Activated naive CD4-positive, alpha-beta T cell treated with anti-CD3 and anti-CD28 coated beads for 36 hours (primary cell): ENCODE measurements around the gene ABHD16B. TPM values are rescaled to one million over a fixed set of nuclear protein-coding genes. Genes with fewer than 3 reads are reported as not detected.
A peak's percentile ranks its signal among the peaks of the same experiment; 100 is the strongest.

ENCODE experiments used
- CTCF ChIA-PET: fragments of 350-600 bp; sonication (Branson Sonifier 250); formaldehyde crosslinking; loops from one replicate; lab custom pipeline; 2021; ENCODE audit warnings: antibody characterized with exemption; lab: Charles Lee
- DNase-seq: peaks from one replicate; pipeline ENCODE4 v3.0.0-alpha.2; 2020
- H3K27ac Mint-ChIP-seq: one replicate; pipeline ENCODE4 v1.8.0; 2021; ENCODE audit warnings: mild to moderate bottlenecking, mixed read lengths
- H3K27me3 Mint-ChIP-seq: one replicate; pipeline ENCODE4 v1.8.0; 2021; ENCODE audit warnings: low read depth, mixed read lengths
- H3K36me3 Mint-ChIP-seq: one replicate; pipeline ENCODE4 v1.8.0; 2021; ENCODE audit warnings: low read depth, mixed read lengths
- H3K4me1 Mint-ChIP-seq: one replicate; pipeline ENCODE4 v1.8.0; 2021; ENCODE audit warnings: low read depth, mixed read lengths
- H3K4me3 Mint-ChIP-seq: one replicate; pipeline ENCODE4 v1.8.0; 2021; ENCODE audit warnings: mild to moderate bottlenecking, moderate library complexity, mixed read lengths
- H3K9me3 Mint-ChIP-seq: one replicate; pipeline ENCODE4 v1.8.0; 2021; ENCODE audit warnings: mixed read lengths
- intact Hi-C: fragments of 100-400 bp; cut with micrococcal nuclease; formaldehyde crosslinking; loops from one replicate; pipeline ENCODE4 v1.15.1; 2023
- total RNA-seq, 2 experiments: library from RNA; stranded (reverse); gene quantifications; one replicate each; pipeline ENCODE4 v1.2.3, GENCODE V29; 2021

Gene ABHD16B
- total RNA-seq, 2 experiments from 2014 or later = not detected

DNA sequence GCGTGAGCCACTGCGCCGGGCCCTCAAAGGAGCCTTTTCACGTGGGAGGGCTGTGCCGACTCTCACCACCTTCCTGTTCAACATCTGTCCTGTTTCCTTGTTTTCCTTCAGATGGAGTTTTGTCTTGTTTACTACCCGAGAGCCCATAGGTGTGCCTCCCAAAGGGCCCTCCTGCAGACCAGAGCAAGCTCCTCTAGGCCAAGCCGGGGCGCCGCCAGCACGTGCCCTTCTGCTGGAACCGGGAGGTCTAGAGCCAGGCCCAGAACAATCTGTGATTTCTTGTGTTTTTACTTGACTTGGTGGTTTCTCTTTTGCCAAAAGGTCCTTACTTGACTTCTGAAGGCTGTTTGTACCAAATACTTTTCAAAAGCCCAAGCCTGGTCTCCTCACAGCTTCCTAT is 25.6 kb downstream of the ABHD16B start:
- no peak overlapping the region for H3K27ac Mint-ChIP-seq
- no peak for DNase-seq
- H3K4me3 Mint-ChIP-seq = no peak overlapping the region
- intact Hi-C loops = no loop called here
- H3K4me1 Mint-ChIP-seq = no peaks in the 10 kb centered on the region
- peaks cover 15% of the 10 kb centered on the region for H3K36me3 Mint-ChIP-seq
- H3K9me3 Mint-ChIP-seq = no peaks in the 10 kb centered on the region
- H3K27me3 Mint-ChIP-seq = no peaks in the 10 kb centered on the region
- CTCF ChIA-PET = no interaction called here

- CTCF ChIA-PET = no interaction called here
- Mint-ChIP-seq H3K4me3 (no peak overlapping the region), H3K4me1 (peaks cover 5% of the 10 kb centered on the region), H3K36me3 (peaks cover 7% of the 10 kb centered on the region), H3K27ac (no peak overlapping the region), H3K27me3 (no peaks in the 10 kb centered on the region), H3K9me3 (no peaks in the 10 kb centered on the region)
- DNase-seq = no peak
- intact Hi-C loops = no loop called here
These were observed 28.2 kb downstream of the ABHD16B start for GRCh38 chr20:63889241-63890200.

DNA sequence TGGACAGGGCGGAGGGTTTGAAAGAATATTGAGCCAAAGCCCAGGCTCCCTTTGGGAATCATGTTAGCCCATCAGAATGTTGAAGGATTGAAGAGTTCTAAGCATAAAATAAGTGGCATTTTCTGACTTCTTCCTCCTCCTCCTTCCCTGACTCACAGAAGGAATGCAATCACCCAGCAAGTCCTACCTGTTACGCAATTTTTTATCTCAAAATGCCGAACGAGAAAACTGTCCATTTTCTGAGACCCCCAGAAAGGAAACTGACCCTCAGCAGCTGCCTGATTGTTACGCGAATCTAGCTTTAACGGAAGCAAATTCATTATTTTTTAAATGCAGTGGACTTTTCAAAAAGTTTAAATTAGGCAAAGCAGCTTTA is 28.9 kb downstream of the ABHD16B start:
- no peaks in the 10 kb centered on the region for H3K9me3 Mint-ChIP-seq
- intact Hi-C loops = no loop called here
- DNase-seq = no peak
- no peak overlapping the region for H3K27ac Mint-ChIP-seq
- CTCF ChIA-PET = no interaction called here
- H3K4me1 Mint-ChIP-seq = peaks cover 7% of the 10 kb centered on the region
- no peaks in the 10 kb centered on the region for H3K27me3 Mint-ChIP-seq
- H3K36me3 Mint-ChIP-seq = peaks cover 7% of the 10 kb centered on the region
- no peak overlapping the region for H3K4me3 Mint-ChIP-seq

DNA sequence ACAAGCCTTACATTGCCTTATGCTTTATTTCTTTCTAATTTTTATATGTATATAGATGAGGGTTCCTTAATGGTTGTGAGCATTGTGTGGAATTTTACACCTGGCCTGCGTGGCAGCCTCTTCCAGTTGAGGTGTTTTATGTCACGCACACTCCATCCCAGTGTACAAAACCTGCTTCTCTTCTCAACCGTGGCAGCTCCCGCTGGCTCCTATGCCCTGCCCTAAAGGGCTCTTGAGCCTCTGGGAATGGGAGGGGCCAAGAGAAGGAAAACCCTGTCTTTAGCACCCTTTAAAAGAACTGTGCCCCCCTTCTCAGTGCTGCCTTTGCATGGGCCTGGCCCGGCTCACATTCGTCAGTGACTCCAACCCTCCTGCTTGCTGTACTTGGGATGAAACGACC is 29.3 kb downstream of the ABHD16B start:
- CTCF ChIA-PET = no interaction called here
- H3K36me3 Mint-ChIP-seq = peaks cover 8% of the 10 kb centered on the region

DNA sequence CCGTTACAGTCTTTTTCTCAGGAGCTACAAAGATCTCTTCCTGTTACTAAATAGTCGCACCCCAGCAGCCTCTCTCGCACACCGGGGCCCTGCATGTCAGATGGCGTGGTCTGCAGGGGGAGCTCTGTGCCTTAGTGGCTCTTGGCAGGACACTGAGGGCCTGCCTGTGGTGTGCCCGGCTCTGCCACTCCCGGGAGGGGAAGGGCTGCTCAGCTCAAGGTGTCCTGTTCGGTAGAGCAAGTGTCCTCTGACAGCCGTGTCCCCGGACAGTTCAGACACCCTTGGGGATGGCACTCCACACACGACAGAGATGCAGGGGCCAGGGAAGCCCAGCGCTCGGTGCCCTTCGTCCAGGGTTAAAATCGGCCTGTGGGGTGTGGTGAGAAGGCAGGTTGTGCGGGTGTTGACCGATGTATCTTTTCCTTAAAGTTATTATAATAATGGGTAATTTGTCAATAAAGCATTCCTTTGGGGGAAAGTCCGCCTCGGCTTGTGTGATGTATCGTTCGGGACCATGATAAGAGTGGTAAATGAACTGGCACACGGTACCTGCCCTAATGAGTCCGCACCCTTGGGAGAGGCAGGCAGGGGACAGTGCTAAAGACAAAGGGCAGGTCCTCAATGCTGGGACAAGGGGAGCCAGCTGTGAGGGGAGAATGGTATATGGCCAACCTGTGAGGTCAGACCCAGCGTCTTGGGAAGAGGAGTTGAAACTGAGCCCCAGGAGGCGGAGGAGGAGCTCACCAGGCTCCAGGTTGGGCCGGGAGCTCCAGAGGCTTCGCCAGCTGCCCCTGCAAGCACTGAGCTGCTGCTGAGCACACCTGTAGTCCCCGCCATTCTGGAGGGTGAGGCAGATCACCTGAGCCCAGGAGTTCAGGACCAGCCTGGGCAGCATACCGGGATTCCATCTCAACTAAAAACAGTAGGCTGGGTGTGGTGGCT is 30.0 kb downstream of the ABHD16B start:
- H3K27ac Mint-ChIP-seq = no peak overlapping the region
- no peaks in the 10 kb centered on the region for H3K9me3 Mint-ChIP-seq
- H3K4me3 Mint-ChIP-seq = no peak overlapping the region
- no peak for DNase-seq
- intact Hi-C loops = no loop called here
- peaks cover 14% of the 10 kb centered on the region for H3K4me1 Mint-ChIP-seq
- no peaks in the 10 kb centered on the region for H3K27me3 Mint-ChIP-seq
- peaks cover 10% of the 10 kb centered on the region for H3K36me3 Mint-ChIP-seq
- CTCF ChIA-PET = interaction anchor here (0.6 kb wide), 1 partner anchor 15 kb away, joined by 3 read pairs; no protein-coding TSS in a partner anchor

More for the DNA sequence above, 29.3 kb downstream of the ABHD16B start:
- peaks cover 7% of the 10 kb centered on the region for H3K4me1 Mint-ChIP-seq
- H3K27ac Mint-ChIP-seq = no peak overlapping the region
- intact Hi-C loops = no loop called here
- H3K27me3 Mint-ChIP-seq = no peaks in the 10 kb centered on the region
- no peak overlapping the region for H3K4me3 Mint-ChIP-seq
- no peaks in the 10 kb centered on the region for H3K9me3 Mint-ChIP-seq
- no peak for DNase-seq

DNA sequence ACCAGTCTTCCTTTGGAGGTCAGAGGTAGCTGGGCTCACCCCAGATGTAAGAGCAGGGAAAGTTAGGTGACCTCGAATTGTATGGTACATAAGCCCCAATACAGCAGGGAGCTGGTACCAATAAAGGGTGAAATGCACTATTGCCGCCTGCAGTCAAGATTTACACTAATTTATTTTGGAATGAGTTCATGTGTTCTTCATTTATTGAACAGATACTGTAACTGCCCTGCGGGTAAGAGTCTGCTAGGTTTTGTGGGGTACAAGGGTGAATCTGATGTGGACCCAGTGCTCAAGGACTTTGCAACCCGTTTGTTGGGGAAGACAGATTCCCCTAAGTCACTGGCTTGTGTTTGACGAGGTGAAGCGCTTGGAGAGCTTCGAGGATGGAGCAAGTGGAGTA is 31.1 kb downstream of the ABHD16B start:
- Mint-ChIP-seq H3K27ac (no peak overlapping the region), H3K4me3 (no peak overlapping the region), H3K9me3 (no peaks in the 10 kb centered on the region), H3K4me1 (peaks cover 21% of the 10 kb centered on the region), H3K27me3 (no peaks in the 10 kb centered on the region), H3K36me3 (peaks cover 14% of the 10 kb centered on the region)
- intact Hi-C loops = no loop called here
- CTCF ChIA-PET = no interaction called here
- no peak for DNase-seq

- CTCF ChIA-PET = interaction anchor here (0.9 kb wide), 1 partner anchor 356 kb away, joined by 3 read pairs; no protein-coding TSS in a partner anchor
- H3K27ac Mint-ChIP-seq = peak overlapping the region; percentile 28
- peak overlapping the region; percentile 51 for H3K4me3 Mint-ChIP-seq
- no peak for DNase-seq
- intact Hi-C loops = loop anchor here (1.0 to 2.0 kb wide), 3 partner anchors 21 to 63 kb away; partner anchors contain the start of genes TPD52L2 and UCKL1
- no peaks in the 10 kb centered on the region for H3K27me3 Mint-ChIP-seq
- peaks cover 14% of the 10 kb centered on the region for H3K36me3 Mint-ChIP-seq
- no peaks in the 10 kb centered on the region for H3K9me3 Mint-ChIP-seq
- peaks cover 37% of the 10 kb centered on the region for H3K4me1 Mint-ChIP-seq
These were observed 32.7 kb downstream of the ABHD16B start for GRCh38 chr20:63893999-63894357.

DNA sequence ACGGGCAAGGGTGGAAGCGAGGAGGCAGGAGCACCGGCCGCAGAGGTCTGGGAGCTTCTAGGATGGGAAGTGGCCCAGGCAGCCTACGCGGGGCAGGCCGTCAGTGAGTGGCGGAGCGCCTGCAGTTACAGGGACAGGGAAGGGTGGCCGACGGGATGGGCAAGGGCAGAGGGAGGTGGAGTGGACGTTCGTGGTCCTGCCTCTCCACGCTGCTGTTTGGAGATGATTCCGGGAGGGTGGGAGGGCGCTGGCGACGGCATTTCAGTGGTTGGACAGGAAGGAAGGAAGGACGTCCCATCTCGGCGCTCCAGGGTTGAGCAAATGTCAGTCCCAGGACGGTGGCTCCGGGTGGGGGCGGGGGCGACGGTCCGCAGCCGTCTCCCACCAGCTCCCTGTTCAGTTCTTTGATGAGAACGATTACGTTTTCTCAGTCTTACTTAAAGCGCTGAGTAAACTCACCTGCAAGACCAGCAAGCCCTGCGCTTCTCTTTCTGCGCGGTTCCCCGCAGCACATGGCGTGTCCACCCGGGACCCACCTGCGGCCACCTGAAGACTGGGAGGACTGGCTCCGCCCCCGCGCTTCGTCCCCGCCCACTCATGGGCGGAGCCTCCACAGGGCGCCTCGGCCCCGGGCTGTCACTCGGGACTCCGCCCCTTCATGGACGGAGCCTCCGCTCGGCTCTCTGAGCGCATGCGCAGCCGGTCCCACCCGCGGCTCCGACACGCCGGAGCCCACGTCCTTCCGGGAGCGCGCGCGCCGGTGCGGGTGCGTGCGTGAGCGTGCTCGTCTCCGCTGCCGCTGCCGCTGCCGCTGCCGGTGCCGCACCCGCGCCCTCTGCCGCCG is 33.3 kb downstream of the ABHD16B start, which contains the start of gene DNAJC5:
Gene DNAJC5 (plus strand): TSS at position 769 of the 844 bp plus-strand sequence. CDS start 33,220 bp downstream, outside the sequence.
- CTCF ChIA-PET = interaction anchor here (0.9 kb wide), 1 partner anchor 357 kb away, joined by 3 read pairs; no protein-coding TSS in a partner anchor
- intact Hi-C loops = loop anchor here (1.0 to 5.0 kb wide), 4 partner anchors 22 to 257 kb away; partner anchors contain the start of genes TPD52L2 and UCKL1
- H3K36me3 Mint-ChIP-seq = peaks cover 11% of the 10 kb centered on the region
- peak within 1 kb of the TSS; percentile 93 for H3K27ac Mint-ChIP-seq
- peaks cover 41% of the 10 kb centered on the region for H3K4me1 Mint-ChIP-seq
- H3K27me3 Mint-ChIP-seq = no peaks in the 10 kb centered on the region
- H3K9me3 Mint-ChIP-seq = no peaks in the 10 kb centered on the region
- peak within 1 kb of the TSS; percentile 95 for H3K4me3 Mint-ChIP-seq
- DNase-seq = peak; percentile 94

DNA sequence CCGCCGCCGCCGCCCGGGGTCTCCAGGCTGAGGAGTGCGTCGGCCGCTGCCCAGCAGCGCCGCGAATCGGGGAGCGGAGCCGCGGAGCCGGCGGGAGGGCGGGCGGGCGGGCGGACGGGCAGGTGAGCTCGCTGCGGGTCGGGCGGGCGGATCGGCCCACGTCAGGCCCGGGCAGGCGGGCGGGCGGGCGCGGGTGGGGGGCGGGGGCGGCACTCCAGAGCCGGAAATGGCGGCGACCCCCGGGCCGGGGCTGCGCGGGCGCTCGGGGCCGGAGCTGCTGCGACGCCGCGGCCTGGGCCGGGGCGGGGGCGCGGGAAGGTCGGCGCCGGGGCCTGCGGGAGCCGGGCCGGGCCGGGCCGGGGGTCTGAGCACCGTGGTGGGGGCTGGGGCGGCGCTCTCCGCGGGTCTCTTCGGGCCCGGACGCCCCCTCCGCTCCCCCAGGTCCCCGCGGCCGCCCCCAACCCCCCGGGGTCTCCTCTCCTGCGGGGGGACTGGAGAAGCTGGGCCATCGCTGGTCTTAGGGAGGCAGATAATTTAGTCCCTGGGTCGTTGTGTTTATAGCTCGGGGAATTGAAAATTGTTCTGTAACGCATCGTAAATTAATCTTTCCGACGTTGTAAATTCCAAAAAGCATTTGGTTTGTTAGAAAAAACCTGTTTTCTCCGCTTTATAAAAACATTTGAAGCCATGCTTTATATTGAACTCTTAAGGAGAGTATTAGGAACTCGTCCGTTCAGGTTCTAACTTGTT is 34.1 kb downstream of the ABHD16B start:
- Mint-ChIP-seq H3K27ac (peak overlapping the region; percentile 93), H3K36me3 (peaks cover 9% of the 10 kb centered on the region), H3K4me1 (peaks cover 41% of the 10 kb centered on the region), H3K9me3 (no peaks in the 10 kb centered on the region), H3K4me3 (peak overlapping the region; percentile 95), H3K27me3 (no peaks in the 10 kb centered on the region)
- CTCF ChIA-PET = interaction anchor here (0.9 to 1.6 kb wide), 5 partner anchors 20 to 85 kb away, joined by 3 to 8 read pairs (median 4); partner anchors contain the start of gene TPD52L2
- intact Hi-C loops = loop anchor here (2.0 to 5.0 kb wide), 3 partner anchors 23 to 258 kb away; partner anchors contain the start of gene UCKL1
- no peak for DNase-seq

DNA sequence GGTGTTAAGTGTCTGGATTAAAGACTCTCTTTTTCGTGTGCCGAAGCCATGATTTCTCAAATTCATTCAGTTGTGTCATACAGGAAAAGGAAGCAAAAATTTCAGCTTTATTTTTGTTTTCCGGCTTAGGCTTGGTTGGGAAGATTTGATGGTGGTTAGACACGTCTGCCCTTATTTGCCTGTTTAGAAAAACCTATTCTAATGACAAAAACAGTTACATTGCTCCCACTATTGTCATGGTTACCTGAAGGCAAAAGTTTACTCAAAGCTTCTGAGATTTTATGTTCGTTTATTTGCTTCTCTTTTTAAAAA is 34.6 kb downstream of the ABHD16B start:
- Mint-ChIP-seq H3K36me3 (peaks cover 9% of the 10 kb centered on the region), H3K27ac (peak overlapping the region; percentile 93), H3K4me1 (peaks cover 45% of the 10 kb centered on the region), H3K27me3 (no peaks in the 10 kb centered on the region), H3K9me3 (no peaks in the 10 kb centered on the region), H3K4me3 (peak overlapping the region; percentile 95)
- intact Hi-C loops = loop anchor here (1.0 to 5.0 kb wide), 4 partner anchors 23 to 259 kb away; partner anchors contain the start of gene UCKL1
- no peak for DNase-seq
- CTCF ChIA-PET = interaction anchor here (0.9 to 1.6 kb wide), 5 partner anchors 19 to 84 kb away, joined by 3 to 8 read pairs (median 4); partner anchors contain the start of gene TPD52L2
